Fibroblast of the aortic adventitia (primary cell): ENCODE data around the gene SCUBE1. TPM values are rescaled to one million over a fixed set of nuclear protein-coding genes. Genes with fewer than 3 reads are reported as not detected.

Experiments used
- DNase-seq: peaks from one replicate; pipeline ENCODE4 v3.0.0-alpha.2; 2010; ENCODE audit warnings: low read depth
- H3K4me3 ChIP-seq: 2 replicates; pipeline ENCODE4 v1.5.1; 2011; ENCODE audit warnings: low read depth, mild to moderate bottlenecking, control low read depth, low read length, moderate library complexity
- total RNA-seq: library from RNA; depleted of rRNA; stranded (reverse); fragments of >200 nt; gene quantifications from 2 replicates; pipeline ENCODE4 v1.2.3, GENCODE V29; 2012; ENCODE audit warnings: low replicate concordance
- TF ChIP-seq, protein P1 (sequence below): IDR thresholded peaks from 2 replicates; pipeline ENCODE4 v1.5.1; 2011; ENCODE audit warnings: mild to moderate bottlenecking, low read length, control low read depth, inconsistent platforms; ENCODE audit not compliant: insufficient read depth

SCUBE1 gene
- total RNA-seq, 1 donor, result not detected

DNA sequence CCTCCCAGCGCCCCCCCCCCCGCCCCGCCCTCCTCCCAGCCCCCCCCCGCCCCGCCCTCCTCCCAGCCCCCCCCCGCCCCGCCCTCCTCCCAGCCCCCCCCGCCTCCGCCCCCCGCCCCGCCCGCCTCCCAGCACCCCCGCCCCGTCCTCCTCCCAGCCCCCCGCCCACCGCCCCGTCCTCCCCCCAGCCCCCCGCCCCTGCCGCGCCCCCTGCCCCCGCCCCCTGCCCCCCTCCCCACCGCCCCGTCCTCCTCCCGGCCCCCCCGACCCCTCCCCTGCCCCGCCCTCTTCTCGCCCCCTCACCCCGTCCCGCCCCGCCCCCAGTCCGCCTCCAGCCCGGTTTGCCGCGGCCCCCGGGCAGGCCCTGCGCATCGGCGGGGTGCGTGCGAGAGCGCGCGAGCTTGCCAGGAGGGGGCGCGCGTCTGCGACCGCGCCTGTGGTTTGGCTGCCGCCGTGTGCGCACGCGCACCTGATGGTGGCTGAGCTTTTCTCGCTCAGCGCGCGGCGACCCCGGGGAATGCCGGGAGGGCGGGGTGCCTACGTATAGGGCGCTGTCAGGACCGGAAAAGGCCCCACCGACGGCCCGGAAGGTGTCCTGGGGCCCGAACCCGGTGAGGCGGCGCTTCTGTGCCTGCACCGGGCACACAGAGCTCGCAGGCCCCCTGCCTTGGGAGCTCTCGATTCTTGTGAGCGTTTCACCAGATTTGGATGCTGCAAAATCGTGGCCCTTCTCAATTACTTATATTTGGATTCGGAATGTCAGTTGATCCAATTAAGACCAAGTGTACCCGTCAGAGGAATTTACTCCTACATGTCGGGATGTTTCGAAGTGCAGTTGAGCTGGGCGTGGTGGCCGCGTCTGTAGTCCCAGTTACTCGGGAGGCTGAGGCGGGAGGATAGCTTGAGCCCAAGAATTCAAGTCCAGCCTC is 155.7 kb downstream of the SCUBE1 start:
- DNase-seq, result peak; percentile 91
- TF ChIP-seq, protein P1, sequence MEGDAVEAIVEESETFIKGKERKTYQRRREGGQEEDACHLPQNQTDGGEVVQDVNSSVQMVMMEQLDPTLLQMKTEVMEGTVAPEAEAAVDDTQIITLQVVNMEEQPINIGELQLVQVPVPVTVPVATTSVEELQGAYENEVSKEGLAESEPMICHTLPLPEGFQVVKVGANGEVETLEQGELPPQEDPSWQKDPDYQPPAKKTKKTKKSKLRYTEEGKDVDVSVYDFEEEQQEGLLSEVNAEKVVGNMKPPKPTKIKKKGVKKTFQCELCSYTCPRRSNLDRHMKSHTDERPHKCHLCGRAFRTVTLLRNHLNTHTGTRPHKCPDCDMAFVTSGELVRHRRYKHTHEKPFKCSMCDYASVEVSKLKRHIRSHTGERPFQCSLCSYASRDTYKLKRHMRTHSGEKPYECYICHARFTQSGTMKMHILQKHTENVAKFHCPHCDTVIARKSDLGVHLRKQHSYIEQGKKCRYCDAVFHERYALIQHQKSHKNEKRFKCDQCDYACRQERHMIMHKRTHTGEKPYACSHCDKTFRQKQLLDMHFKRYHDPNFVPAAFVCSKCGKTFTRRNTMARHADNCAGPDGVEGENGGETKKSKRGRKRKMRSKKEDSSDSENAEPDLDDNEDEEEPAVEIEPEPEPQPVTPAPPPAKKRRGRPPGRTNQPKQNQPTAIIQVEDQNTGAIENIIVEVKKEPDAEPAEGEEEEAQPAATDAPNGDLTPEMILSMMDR, result peak; percentile 28
- peak overlapping the region; percentile 63 for H3K4me3 ChIP-seq

DNA sequence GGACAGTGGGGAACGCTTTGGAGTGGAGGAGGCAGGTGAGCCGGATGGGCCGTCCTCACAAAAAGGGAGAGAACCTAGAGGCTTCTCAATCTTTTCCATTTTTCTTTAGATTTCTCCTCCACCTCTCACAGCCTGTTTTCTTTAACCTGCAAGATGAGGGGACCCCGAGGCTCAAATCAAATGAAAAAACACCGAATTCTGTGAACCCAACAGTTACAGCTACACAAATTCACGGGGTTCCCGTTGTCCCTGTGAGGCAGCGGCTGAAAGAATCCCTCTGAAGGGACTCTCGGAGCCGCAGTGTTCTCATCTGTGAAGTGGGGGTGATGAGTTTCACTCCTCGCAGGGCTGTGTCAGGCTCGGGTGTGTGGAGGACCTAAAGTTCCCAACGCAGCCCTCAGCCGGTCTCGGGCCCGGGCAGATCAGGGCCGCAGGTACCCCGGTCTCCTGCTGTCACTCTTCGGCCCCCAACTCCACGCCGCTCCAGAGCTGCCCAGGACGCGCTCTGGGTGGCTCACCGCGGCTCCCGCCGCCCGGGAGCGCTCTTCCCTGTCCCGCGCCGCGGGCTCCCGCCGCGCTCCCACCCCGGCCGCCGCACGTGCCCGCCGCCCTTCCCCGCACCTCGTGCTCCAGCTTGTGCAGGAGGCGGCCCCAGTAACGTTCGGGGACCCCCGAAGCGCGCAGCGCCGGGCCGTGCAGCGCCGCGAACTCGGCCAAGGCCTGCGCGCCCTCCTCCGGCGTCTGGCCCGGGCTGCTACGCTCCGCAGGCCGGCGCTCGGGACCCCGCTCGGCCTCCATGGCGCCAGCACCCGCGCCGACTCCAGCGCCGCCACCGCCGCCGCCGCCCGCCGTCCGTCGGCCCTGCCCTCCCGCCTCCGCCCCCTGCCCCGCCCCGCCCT is 156.7 kb downstream of the SCUBE1 start, which contains the start of gene TTLL12:
TSS of gene TTLL12 (minus strand) at position 863 of the 899 bp plus-strand sequence. CDS start at position 798, 65 bp downstream.
- peak; percentile 30 for DNase-seq
- TF ChIP-seq, protein P1, result no peak
- H3K4me3 ChIP-seq, result peak within 1 kb of the TSS; percentile 78

- TF ChIP-seq, protein P1, result no peak
- peak overlapping the region; percentile 78 for H3K4me3 ChIP-seq
- peak; percentile 29 for DNase-seq
Measured at GRCh38 chr22:43185860-43186261, 157.3 kb downstream of the SCUBE1 start.

GRCh38 chr22:43183496-43184277 is 159.5 kb downstream of the SCUBE1 start:
- peak; percentile 40 for DNase-seq

DNA sequence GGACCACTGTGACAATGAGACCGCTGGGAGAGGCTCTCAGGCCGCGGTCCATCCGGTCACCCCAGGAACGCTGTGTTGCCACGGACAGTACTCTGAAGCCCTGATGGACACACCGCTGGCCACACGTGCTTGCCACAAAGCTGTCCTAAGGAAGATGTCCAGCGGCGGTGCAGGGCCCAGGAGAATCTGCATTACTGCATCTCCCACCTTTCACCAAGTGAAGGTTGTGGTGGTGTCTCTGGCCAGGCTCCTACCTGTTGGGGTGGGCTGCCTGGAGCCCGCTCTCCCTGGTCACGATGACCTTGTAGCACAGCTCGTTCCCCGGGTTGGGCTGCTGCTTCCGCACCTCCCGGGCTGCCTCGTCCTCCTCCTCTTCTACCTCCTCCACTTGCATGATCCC is 160.4 kb downstream of the SCUBE1 start:
- TF ChIP-seq, protein P1, result no peak

More at GRCh38 chr22:43183496-43184277, 159.5 kb downstream of the SCUBE1 start:
- no peak overlapping the region for H3K4me3 ChIP-seq
- TF ChIP-seq, protein P1, result no peak

DNA sequence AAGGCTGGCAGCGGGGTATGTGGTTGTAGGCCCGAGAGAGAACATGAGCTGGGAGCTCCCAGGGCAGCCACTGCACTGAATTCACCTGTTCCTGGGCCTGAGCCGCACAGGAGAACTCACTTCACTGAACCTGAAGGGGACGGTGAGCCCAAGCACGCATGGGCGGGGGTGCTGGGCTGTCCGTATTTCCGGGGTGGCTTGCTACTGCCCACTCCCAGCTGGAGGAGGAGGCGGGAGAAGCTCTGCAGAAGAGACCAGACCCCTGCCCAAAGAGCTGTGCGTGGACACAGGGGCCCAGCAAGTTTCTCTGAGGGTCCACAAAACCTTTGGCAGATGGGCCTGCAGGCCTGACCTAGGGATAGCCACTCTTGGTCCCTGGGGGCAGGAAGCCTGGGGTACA is 161.1 kb downstream of the SCUBE1 start:
- no peak overlapping the region for H3K4me3 ChIP-seq
- TF ChIP-seq, protein P1, result no peak

More for the DNA sequence above, 160.4 kb downstream of the SCUBE1 start:
- no peak for DNase-seq
- no peak overlapping the region for H3K4me3 ChIP-seq

More for the DNA sequence above, 161.1 kb downstream of the SCUBE1 start:
- no peak for DNase-seq
